CD14-positive monocyte (primary cell): Measurements from ENCODE around the gene CLEC2B. TPM values are rescaled to one million over a fixed set of nuclear protein-coding genes. Genes with fewer than 3 reads are reported as not detected.
A peak's percentile ranks its signal among the peaks of the same experiment; 100 is the strongest.

Experiments used
- DNase-seq, 3 donors: peaks; one replicate each; pipeline ENCODE4 v3.0.0-alpha.2; 2011 to 2022
- H2AFZ ChIP-seq: 2 replicates; pipeline ENCODE4 v1.6.0; 2012; ENCODE audit warnings: mild to moderate bottlenecking, low read depth, low read length, inconsistent platforms; ENCODE audit not compliant: insufficient read depth, poor library complexity, severe bottlenecking
- H3K27ac ChIP-seq, 2 donors: 1 replicate in 1 of 2; 2 replicates in 1 of 2; pipeline ENCODE4 v1.5.1; 2012 to 2013; ENCODE audit warnings: low read length in 2 of 2, control low read depth in 1 of 2, inconsistent platforms in 1 of 2, low read depth in 1 of 2, mild to moderate bottlenecking in 1 of 2
- H3K27me3 ChIP-seq, 2 donors: one replicate each; pipeline versions ENCODE4 v1.6.0 to v1.6.1; 2011 to 2013; ENCODE audit warnings: low read length in 2 of 2; ENCODE audit not compliant: control insufficient read depth in 2 of 2, insufficient read depth in 2 of 2
- H3K36me3 ChIP-seq, 2 donors: replicated peaks in 1 of 2; 1 replicate in 1 of 2; 2 replicates in 1 of 2; pipeline versions ENCODE4 v1.5.1 to v1.6.1; 2012 to 2013; ENCODE audit warnings: low read length in 2 of 2, control low read depth in 1 of 2, inconsistent platforms in 1 of 2, mild to moderate bottlenecking in 1 of 2; ENCODE audit not compliant: insufficient read depth in 2 of 2, control insufficient read depth in 1 of 2
- H3K4me1 ChIP-seq, 2 donors: 1 replicate in 1 of 2; 2 replicates in 1 of 2; pipeline versions ENCODE4 v1.5.1 to v1.6.1; 2012 to 2013; ENCODE audit warnings: low read length in 2 of 2, control low read depth in 1 of 2, inconsistent platforms in 1 of 2, mild to moderate bottlenecking in 1 of 2, moderate library complexity in 1 of 2; ENCODE audit not compliant: insufficient read depth in 2 of 2, control insufficient read depth in 1 of 2
- H3K4me2 ChIP-seq: replicated peaks from 2 replicates; pipeline ENCODE3; 2012; ENCODE audit warnings: low read length, moderate library complexity, mild to moderate bottlenecking; ENCODE audit not compliant: poor library complexity, severe bottlenecking; ENCODE audit errors: extremely low read depth
- H3K4me3 ChIP-seq, 3 experiments: fragments of 200-600 bp in 1 of 3; sonication (generic) in 1 of 3; replicated peaks in 1 of 3; 1 replicate in 2 of 3; 2 replicates in 1 of 3; pipeline ENCODE4 v1.5.1; 2011 to 2013; ENCODE audit warnings: low read length in 3 of 3, mild to moderate bottlenecking in 3 of 3, control low read depth in 2 of 3, low read depth in 2 of 3, inconsistent platforms in 1 of 3, moderate library complexity in 1 of 3
- H3K79me2 ChIP-seq: 2 replicates; pipeline ENCODE4 v1.6.0; 2012; ENCODE audit warnings: mild to moderate bottlenecking, control low read depth, inconsistent platforms, low read length, moderate library complexity; ENCODE audit not compliant: insufficient read depth
- H3K9ac ChIP-seq: 2 replicates; pipeline ENCODE4 v1.6.0; 2017; ENCODE audit warnings: low read length, mild to moderate bottlenecking; ENCODE audit not compliant: insufficient read depth, poor library complexity, severe bottlenecking
- H3K9me3 ChIP-seq, 2 donors: replicated peaks in 1 of 2; 1 replicate in 1 of 2; 2 replicates in 1 of 2; pipeline versions ENCODE4 v1.5.1 to v1.6.1; 2012 to 2013; ENCODE audit warnings: low read length in 2 of 2, control low read depth in 1 of 2; ENCODE audit not compliant: control insufficient read depth in 1 of 2, insufficient read depth in 1 of 2
- H4K20me1 ChIP-seq: 2 replicates; pipeline ENCODE4 v1.6.0; 2012; ENCODE audit warnings: mild to moderate bottlenecking, low read length, control low read depth, moderate library complexity; ENCODE audit not compliant: insufficient read depth
- H3K27ac Mint-ChIP-seq, 7 donors: one replicate each; pipeline ENCODE4 v1.8.0; 2020; ENCODE audit warnings: mild to moderate bottlenecking in 7 of 7, mixed read lengths in 7 of 7, moderate library complexity in 6 of 7, inconsistent platforms in 2 of 7
- H3K27me3 Mint-ChIP-seq, 3 donors: one replicate each; pipeline ENCODE4 v1.8.0; 2021 to 2022; ENCODE audit warnings: low read depth in 3 of 3, mild to moderate bottlenecking in 3 of 3, mixed read lengths in 3 of 3, moderate library complexity in 3 of 3, inconsistent platforms in 1 of 3
- H3K36me3 Mint-ChIP-seq, 2 donors: one replicate each; pipeline ENCODE4 v1.8.0; 2020; ENCODE audit warnings: mixed read lengths in 2 of 2, inconsistent platforms in 1 of 2, mild to moderate bottlenecking in 1 of 2
- H3K4me1 Mint-ChIP-seq: one replicate; pipeline ENCODE4 v1.8.0; 2020; ENCODE audit warnings: mild to moderate bottlenecking, mixed read lengths
- H3K4me3 Mint-ChIP-seq, 2 donors: one replicate each; pipeline ENCODE4 v1.8.0; 2020; ENCODE audit warnings: mild to moderate bottlenecking in 2 of 2, mixed read lengths in 2 of 2, moderate library complexity in 1 of 2
- H3K9me3 Mint-ChIP-seq, 7 donors: one replicate each; pipeline ENCODE4 v1.8.0; 2020 to 2022; ENCODE audit warnings: mixed read lengths in 7 of 7, mild to moderate bottlenecking in 6 of 7, moderate library complexity in 6 of 7, inconsistent platforms in 2 of 7
- WGBS: methylation state at CpG from one replicate; pipeline ENCODE4 v1.1.5; 2013; ENCODE audit warnings: missing lambda C conversion rate; ENCODE audit not compliant: insufficient coverage; 5-methylcytosine and 5-hydroxymethylcytosine counted together
- intact Hi-C, 2 donors: fragments of 100-400 bp; cut with micrococcal nuclease; formaldehyde crosslinking; loops; one replicate each; pipeline versions ENCODE4 v1.15.0 to v1.15.1; 2023
- polyA plus RNA-seq, 3 donors: library from polyadenylated mRNA; depleted of rRNA in 1 of 3; unstranded in 2 of 3; stranded (reverse) in 1 of 3; fragments of 300-500 nt in 2 of 3; fragments of >200 nt in 1 of 3; fragmentation: Illumina TruSeq in 2 of 3; gene quantifications; 1 replicate in 2 of 3; 2 replicates in 1 of 3; pipeline ENCODE4 v1.2.3, GENCODE V29; 2012 to 2021
- TF ChIP-seq, protein P1 (sequence below): fragments of 200-600 bp; IDR thresholded peaks from one replicate; pipeline ENCODE4 v1.8.0; 2022; ENCODE audit warnings: antibody characterized with exemption, mild to moderate bottlenecking

Gene CLEC2B
- polyA plus RNA-seq, 3 donors, result 52.1 to 80.3 (median 59.4) TPM

DNA sequence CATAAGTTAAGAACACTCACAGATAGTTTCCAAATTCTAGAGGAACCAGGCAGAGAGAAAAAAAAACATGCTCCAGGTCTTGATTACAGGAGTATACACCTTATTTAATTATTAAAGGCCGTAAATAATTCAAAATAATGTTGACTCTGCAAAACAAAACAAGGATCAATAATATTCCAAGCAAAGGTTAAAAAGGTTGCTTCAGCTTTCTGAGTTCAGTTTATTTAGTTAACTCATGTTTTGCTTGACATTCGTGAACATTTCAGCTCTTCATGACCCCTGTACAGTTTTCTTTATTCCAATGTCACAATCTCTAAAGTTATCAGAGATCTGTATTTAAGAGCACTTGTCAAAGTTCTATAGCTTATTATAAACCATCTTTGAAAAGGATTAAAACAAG, 31.8 kb upstream of the CLEC2B start:
- Histone ChIP-seq H3K27me3 (no peaks in the 10 kb centered on the region), H3K9me3 (peaks cover 21 to 26% of the 10 kb centered on the region in 2 donors), H4K20me1 (no peaks in the 10 kb centered on the region), H2AFZ (no peak overlapping the region), H3K4me1 (no peaks in the 10 kb centered on the region), H3K27ac (no peak overlapping the region), H3K79me2 (no peaks in the 10 kb centered on the region), H3K4me2 (no peak overlapping the region), H3K36me3 (no peaks in the 10 kb centered on the region), H3K4me3 (no peak overlapping the region), H3K9ac (no peak overlapping the region)
- H3K9me3 Mint-ChIP-seq, result peaks cover 20 to 39% (median 31%) of the 10 kb centered on the region in 7 donors
- WGBS, result no CpG with 5 or more reads among the region's 2 CpGs
- no peak for DNase-seq
- H3K4me3 Mint-ChIP-seq, result no peak overlapping the region
- peaks cover 0 to 7% (median 2%) of the 10 kb centered on the region in 3 donors for H3K27me3 Mint-ChIP-seq
- intact Hi-C loops, result no loop called here
- peaks cover 3 to 7% of the 10 kb centered on the region in 2 donors for H3K36me3 Mint-ChIP-seq
- TF ChIP-seq, protein P1, sequence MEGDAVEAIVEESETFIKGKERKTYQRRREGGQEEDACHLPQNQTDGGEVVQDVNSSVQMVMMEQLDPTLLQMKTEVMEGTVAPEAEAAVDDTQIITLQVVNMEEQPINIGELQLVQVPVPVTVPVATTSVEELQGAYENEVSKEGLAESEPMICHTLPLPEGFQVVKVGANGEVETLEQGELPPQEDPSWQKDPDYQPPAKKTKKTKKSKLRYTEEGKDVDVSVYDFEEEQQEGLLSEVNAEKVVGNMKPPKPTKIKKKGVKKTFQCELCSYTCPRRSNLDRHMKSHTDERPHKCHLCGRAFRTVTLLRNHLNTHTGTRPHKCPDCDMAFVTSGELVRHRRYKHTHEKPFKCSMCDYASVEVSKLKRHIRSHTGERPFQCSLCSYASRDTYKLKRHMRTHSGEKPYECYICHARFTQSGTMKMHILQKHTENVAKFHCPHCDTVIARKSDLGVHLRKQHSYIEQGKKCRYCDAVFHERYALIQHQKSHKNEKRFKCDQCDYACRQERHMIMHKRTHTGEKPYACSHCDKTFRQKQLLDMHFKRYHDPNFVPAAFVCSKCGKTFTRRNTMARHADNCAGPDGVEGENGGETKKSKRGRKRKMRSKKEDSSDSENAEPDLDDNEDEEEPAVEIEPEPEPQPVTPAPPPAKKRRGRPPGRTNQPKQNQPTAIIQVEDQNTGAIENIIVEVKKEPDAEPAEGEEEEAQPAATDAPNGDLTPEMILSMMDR, result no peak
- H3K4me1 Mint-ChIP-seq, result peaks cover 5% of the 10 kb centered on the region
- no peak overlapping the region for H3K27ac Mint-ChIP-seq

DNA sequence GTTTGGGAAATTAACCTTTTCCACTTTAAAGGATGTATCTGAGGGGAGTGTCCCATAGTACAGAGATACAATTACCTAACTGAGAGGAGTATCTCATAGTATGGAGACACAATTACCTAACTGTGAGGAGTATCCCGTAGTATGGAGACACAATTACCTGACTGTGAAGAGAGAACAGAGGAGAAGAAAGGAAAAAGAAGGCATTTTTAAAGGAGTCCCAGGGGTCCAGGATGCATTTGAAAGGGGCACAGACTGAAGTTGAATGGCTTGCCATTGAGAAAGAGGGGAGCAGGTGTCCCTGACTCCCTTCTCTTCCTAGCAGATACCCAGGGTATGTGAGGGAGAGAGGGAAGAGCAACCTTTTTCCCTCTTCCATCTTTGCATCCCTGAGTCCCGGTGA, 30.1 kb upstream of the CLEC2B start:
- Mint-ChIP-seq H3K4me3 (no peak overlapping the region), H3K4me1 (peaks cover 5% of the 10 kb centered on the region), H3K27ac (peak overlapping the region in 1 of 7 donors; percentile 77), H3K36me3 (peaks cover 2 to 7% of the 10 kb centered on the region in 2 donors), H3K27me3 (peaks cover 0 to 6% (median 2%) of the 10 kb centered on the region in 3 donors), H3K9me3 (peaks cover 15 to 27% (median 22%) of the 10 kb centered on the region in 7 donors)
- Histone ChIP-seq H3K27me3 (no peaks in the 10 kb centered on the region), H3K4me3 (no peak overlapping the region), H3K36me3 (no peaks in the 10 kb centered on the region), H3K27ac (no peak overlapping the region), H3K79me2 (no peaks in the 10 kb centered on the region), H3K4me2 (no peak overlapping the region), H2AFZ (no peak overlapping the region), H3K9ac (no peak overlapping the region), H3K9me3 (peaks cover 16 to 24% of the 10 kb centered on the region in 2 donors), H4K20me1 (no peaks in the 10 kb centered on the region), H3K4me1 (no peaks in the 10 kb centered on the region)
- no peak for DNase-seq
- intact Hi-C loops, result no loop called here
- no CpG with 5 or more reads among the region's 2 CpGs for WGBS
- TF ChIP-seq, protein P1, result no peak
